ENCODE data around the gene TIMM50. TPM values are rescaled to one million over a fixed set of nuclear protein-coding genes. Genes with fewer than 3 reads are reported as not detected.

TIMM50 gene
- total RNA-seq, 1 donor from 2014 or later = 69.0 TPM

GRCh38 chr19:39525205-39525604, 44.6 kb downstream of the TIMM50 start:
- intact Hi-C loops (cut with micrococcal nuclease) = no loop called here

- intact Hi-C loops (cut with micrococcal nuclease) = loop anchor here (1.0 to 10.0 kb wide), 7 partner anchors 29 to 407 kb away; partner anchors contain the start of genes PAK4, PLEKHG2 and TIMM50
Observed at GRCh38 chr19:39531834-39532232, 51.2 kb downstream of the TIMM50 start.

- intact Hi-C loops (cut with micrococcal nuclease) = loop anchor here (1.0 to 10.0 kb wide), 7 partner anchors 29 to 408 kb away; partner anchors contain the start of genes PAK4, PLEKHG2 and TIMM50
Observed at GRCh38 chr19:39532233-39533002, 51.8 kb downstream of the TIMM50 start, which contains the start of gene EID2B. TSS of gene EID2B (minus strand) at chr19:39532852. CDS start at chr19:39532802, 50 bp downstream.

GRCh38 chr19:39533003-39533512, 52.4 kb downstream of the TIMM50 start:
- intact Hi-C loops (cut with micrococcal nuclease) = loop anchor here (2.0 to 10.0 kb wide), 3 partner anchors 52 to 408 kb away; partner anchors contain the start of genes PAK4 and TIMM50

GRCh38 chr19:39533791-39534190, 53.2 kb downstream of the TIMM50 start:
- intact Hi-C loops (cut with micrococcal nuclease) = loop anchor here (2.0 to 10.0 kb wide), 3 partner anchors 53 to 409 kb away; partner anchors contain the start of genes PAK4 and TIMM50

GRCh38 chr19:39539165-39539517, 58.5 kb downstream of the TIMM50 start:
- intact Hi-C loops (cut with micrococcal nuclease) = loop anchor here (10.0 kb wide), 1 partner anchor 414 kb away; the partner anchor contains the start of gene PAK4

- intact Hi-C loops (cut with micrococcal nuclease) = loop anchor here (5.0 to 10.0 kb wide), 2 partner anchors 308 to 415 kb away; partner anchors contain the start of genes FBL and PAK4
Observed at GRCh38 chr19:39539518-39540332, 59.1 kb downstream of the TIMM50 start, which contains the start of gene EID2. TSS of gene EID2 (minus strand) at chr19:39540161. CDS start at chr19:39540079, 82 bp downstream.

- intact Hi-C loops (cut with micrococcal nuclease) = loop anchor here (5.0 kb wide), 1 partner anchor 307 kb away; the partner anchor contains the start of gene FBL
Observed at GRCh38 chr19:39540333-39540673, 59.7 kb downstream of the TIMM50 start.

Other genes starting within 250 kb of the TIMM50 start
- not detected in 2 replicates for gene IFNL3, start 235.8 kb upstream of the TIMM50 start, total RNA-seq
- gene IFNL4, start 232.0 kb upstream of the TIMM50 start, total RNA-seq = not detected in 2 replicates
- gene IFNL2, start 212.4 kb upstream of the TIMM50 start, total RNA-seq = not detected in 2 replicates
- 0.25 TPM in 1 of 2 replicates, not detected in the other for gene IFNL1, start 184.4 kb upstream of the TIMM50 start, total RNA-seq
- gene LRFN1, start 160.0 kb upstream of the TIMM50 start, total RNA-seq = 4.3 and 4.8 TPM in 2 replicates
- gene GMFG, start 144.8 kb upstream of the TIMM50 start, total RNA-seq = 640 and 657 TPM in 2 replicates
- 45.2 and 46.1 TPM in 2 replicates for gene SAMD4B, start 138.4 kb upstream of the TIMM50 start, total RNA-seq
- gene PAF1, start 89.7 kb upstream of the TIMM50 start, total RNA-seq = 43.9 and 46.7 TPM in 2 replicates
- gene MED29, start 89.5 kb upstream of the TIMM50 start, total RNA-seq = 35.3 and 35.8 TPM in 2 replicates
- 74.0 and 79.7 TPM in 2 replicates for gene ZFP36, start 74.0 kb upstream of the TIMM50 start, total RNA-seq
- 57.3 and 61.0 TPM in 2 replicates for gene PLEKHG2, start 68.2 kb upstream of the TIMM50 start, total RNA-seq
- 2,392 and 2,430 TPM in 2 replicates for gene RPS16, start 44.9 kb upstream of the TIMM50 start, total RNA-seq
- gene SUPT5H, start 35.3 kb upstream of the TIMM50 start, total RNA-seq = 150 and 153 TPM in 2 replicates
- gene DLL3, start 18.1 kb downstream of the TIMM50 start, total RNA-seq = 0.45 and 0.73 TPM in 2 replicates
- gene SELENOV, start 34.3 kb downstream of the TIMM50 start, total RNA-seq = not detected in 2 replicates
- gene EID2B, start 52.0 kb downstream of the TIMM50 start, total RNA-seq = 2.9 and 3.8 TPM in 2 replicates
- 14.3 and 15.8 TPM in 2 replicates for gene EID2, start 59.3 kb downstream of the TIMM50 start, total RNA-seq
- gene LGALS13, start 121.7 kb downstream of the TIMM50 start, total RNA-seq = not detected in 2 replicates
- not detected in 2 replicates for gene LGALS16, start 175.1 kb downstream of the TIMM50 start, total RNA-seq
- gene LGALS14, start 223.6 kb downstream of the TIMM50 start, total RNA-seq = not detected in 2 replicates